Stimulated activated CD4-positive, alpha-beta T cell treated with anti-CD3 and anti-CD28 coated beads, TNF-alpha, amount 100 ng/mL, for 4 hours (primary cell): Measurements from ENCODE around the gene ING1.
"Not testable (repeated sequence)": the region's sequence is repeated elsewhere in the genome, so short reads cannot be mapped to it uniquely, and the experiment has no call there.

Experiments
- DNase-seq, 3 experiments: peaks; one replicate each; pipeline ENCODE4 v3.0.0-alpha.2; 2020; ENCODE audit warnings: low read depth in 3 of 3

Gene ING1, protein sequence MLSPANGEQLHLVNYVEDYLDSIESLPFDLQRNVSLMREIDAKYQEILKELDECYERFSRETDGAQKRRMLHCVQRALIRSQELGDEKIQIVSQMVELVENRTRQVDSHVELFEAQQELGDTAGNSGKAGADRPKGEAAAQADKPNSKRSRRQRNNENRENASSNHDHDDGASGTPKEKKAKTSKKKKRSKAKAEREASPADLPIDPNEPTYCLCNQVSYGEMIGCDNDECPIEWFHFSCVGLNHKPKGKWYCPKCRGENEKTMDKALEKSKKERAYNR

DNA sequence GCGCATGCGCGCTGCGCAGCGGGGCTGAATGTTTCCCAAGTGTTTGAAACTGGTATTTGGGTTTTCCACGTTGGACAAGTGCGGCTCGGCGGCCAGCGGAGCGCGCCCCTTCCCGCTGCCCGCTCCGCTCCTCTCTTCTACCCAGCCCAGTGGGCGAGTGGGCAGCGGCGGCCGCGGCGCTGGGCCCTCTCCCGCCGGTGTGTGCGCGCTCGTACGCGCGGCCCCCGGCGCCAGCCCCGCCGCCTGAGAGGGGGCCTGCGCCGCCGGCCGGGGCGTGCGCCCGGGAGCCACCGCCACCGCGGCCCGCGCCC is at the start of gene ING1:
ING1 (plus strand) TSS at position 59 of the 311 bp plus-strand sequence. CDS start 450 bp downstream, outside the sequence.
- no peak for DNase-seq

DNA sequence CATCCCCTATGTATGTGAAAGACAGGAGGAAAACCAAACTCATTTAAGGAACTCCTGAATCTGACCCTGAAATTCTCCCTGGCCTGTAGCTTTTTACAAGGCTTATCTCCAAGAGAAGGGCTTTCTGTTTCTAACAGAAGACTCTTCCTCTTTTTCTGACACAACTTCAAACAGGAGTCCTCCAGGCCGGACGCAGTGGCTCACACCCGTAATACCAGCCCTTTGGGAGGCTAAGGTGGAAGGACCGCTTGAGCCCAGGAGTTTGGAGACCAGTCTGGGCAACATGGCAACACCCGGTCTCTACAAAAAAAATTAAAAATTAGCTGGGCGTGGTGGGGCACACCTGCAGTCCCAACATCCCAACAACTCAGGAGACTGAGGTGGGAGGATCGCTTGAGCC is 49.5 kb upstream of the ING1 start:
- no peak for DNase-seq

DNA sequence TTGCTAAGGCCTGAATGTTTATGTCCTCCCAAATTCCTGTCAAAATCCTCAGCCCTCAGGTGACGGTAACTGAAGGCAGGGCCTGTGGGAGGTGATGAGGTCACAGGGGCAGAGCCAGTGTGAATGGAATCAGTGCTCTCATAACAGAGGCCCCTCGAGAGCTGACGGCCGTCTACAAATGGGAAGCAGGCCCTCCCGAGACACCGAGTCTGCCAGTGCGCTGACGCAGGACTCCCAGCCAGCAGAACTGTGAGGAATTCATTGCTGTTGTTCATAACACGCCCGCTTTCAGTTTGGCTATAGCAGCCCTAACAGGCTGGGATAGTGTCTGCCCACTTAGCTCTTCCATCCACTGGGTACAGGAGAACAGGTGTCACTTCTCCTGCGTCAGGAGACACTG is 48.8 kb upstream of the ING1 start:
- no peak for DNase-seq

DNA sequence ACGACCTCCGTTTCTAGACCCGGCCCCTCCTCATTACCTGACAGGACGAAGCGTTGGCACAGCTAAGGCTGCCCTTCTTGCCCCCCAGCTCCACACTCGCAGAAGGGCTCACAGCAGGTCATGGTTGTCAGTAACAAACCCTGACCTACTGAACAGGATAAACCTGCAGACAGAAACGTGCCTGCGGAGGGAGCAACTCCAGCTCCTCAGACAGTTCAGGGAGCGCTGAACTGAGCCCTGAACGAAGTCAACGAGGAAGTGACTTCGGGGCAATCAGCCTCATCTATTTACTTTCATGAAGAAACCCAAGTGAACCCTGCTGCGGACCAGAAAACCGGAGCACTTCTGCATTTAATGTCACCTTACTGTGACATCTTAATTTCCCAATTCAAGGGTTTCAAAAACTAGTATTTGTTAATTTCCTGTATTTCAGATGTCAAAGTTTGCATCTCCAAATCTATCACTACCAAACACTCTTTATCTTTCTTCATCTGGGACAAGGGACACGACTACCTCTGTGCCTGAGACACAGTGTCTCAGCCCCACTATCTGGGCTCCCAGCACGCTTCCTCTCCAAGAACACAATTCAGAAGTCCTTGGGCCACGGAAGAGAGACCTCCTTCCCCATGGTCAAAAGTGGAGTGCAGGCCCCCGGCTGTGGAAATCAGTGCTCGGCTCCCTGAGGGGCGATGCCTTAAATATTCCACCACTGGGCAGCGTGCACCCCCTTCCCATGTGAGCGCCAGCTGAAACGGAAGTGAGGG is 47.8 kb upstream of the ING1 start:
- DNase-seq: no peak

DNA sequence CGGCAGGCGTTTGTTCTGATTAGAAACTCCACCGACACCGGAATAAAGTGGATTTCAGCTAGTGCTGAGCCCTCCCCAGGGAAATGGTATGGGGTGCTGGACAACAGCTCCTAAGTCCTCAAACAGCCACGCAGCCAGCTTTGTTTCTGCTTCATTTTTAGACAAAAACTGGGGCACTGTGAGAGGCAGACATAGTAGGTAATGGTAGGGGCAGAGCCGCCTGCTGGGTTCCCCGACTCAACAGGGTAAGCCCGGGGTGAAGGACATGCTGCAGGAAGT is 47.3 kb upstream of the ING1 start:
- no peak for DNase-seq

DNA sequence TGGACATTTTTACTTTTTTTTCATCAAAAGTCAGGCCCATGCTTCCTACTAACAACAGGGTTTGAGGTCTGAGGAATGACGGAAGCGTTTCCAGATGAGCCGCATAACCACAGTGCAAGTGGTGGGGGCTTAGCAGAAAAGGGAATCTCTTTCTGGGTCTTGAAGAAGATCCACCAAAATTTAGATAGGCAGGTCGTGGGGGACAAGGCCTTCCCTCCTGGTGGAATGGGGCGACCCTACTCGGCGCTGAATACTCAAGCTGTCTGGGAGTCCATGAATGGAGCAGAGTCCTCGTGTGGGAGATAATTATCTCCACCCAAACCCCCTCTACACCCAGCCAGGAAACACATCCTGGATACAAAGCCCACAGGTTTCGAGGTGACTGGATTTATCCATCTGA is 44.5 kb upstream of the ING1 start:
- no peak for DNase-seq

DNA sequence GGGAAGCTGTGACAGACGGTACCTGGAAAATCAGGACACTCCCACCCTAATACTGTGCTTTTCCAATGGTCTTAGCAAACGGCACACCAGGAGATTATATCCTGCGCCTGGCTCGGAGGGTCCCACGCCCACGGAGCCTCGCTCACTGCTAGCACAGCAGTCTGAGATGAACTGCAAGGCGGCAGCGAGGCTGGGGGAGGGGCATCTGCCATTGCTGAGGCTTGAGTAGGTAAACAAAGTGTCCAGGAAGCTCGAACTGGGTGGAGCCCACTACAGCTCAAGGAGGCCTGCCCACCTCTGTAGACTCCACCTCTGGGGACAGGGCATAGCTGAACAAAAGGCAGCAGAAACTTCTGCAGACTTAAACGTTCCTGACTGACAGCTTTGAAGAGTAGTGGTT is 43.7 kb upstream of the ING1 start:
- DNase-seq: not testable (repeated sequence)

DNA sequence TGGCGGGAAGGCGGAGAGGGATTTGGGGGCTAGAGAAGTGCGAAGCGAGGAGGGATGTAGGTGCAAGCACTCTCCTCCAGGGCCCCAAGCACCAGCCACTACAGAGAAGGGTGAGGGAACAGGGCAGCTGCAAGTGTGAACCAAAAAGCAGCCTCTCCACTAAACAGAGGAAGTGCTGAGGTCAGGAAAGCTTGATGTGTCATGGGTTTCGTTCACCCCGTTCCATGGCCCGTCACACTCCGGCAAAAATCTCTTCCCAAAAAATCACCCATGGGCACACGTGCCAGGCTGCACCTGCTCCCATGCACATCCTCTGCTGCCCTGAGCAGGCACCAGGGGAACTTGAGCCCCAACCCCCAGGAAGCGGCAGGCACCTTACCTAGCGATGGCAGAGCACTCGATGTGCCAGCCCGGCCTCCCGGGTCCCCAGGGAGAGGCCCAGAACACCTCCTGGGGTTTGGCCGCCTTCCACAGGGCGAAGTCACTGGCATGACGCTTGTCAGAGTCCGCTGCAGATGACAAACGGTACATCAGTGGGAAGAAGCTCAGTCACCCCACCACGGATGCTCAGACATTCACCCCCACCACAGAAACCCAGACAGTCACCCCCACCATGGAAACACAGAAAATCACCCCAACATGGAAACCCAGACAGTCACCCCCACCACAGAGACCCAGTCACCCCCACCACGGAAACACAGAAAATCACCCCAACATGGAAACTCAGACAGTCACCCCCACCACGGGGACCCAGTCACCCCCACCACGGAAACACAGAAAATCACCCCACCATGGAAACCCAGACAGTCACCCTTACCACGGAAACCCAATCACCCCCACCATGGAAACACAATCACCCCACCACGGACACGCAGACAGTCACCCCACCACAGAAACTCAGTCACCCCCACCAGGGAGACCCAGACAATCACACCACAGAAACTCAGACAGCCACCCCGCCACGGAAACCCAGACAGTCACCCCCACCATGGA is 36.6 kb upstream of the ING1 start:
- DNase-seq: no peak

DNA sequence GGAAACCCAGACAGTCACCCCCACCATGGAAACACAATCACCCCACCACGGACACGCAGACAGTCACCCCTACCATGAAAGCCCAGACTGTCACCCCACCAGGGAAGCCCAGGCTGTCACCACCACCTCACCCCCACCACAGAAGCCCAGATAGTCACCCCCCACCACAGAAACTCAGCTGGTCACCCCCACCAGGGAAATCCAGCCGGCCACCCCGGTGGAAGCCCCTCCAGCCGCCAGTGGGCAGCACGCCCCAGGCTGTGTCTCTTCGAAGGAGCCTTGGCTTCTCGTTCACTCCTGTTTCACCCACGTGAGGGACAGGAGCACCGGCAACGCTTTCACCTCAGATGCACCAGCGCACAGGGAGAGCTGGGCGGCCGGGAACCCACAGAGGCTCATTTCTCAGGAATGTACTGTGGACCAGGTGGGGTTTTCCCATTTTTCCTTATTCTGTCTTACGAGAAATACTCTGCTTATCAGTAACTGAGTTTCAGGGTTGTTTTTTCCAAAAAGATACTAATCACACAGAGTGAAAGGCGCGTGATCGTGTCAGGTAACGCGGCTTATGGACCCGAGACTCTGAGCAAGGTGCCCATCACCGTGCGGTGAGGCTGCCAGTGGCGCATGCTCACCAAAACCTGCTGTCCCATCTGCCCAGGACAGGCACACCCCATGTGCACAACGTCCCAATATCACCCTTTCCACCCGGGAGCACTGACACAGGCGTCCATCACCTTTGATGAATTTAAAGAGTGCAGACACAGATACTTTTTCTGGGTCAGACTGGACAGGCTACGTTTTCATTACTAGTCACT is 35.6 kb upstream of the ING1 start:
- no peak for DNase-seq

DNA sequence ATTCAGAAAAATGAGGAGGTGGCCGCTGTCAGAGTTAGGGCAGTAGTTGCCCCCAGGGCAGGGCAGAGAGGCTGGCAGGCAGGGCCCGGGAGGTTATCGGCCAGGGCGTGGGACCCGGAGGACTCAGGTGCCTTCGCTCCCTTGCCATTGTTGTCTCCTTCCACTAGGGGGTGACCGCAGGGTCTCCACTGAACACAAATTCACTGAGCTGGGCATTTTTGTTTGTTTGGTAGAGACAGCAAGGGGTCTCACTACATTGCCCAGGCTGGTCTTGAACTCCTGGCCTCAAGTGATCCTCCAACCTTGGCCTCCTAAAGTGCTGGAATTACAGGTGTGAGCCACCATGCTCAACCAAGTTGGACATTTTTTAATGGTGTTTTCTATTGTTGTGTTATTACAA is 32.6 kb upstream of the ING1 start:
- no peak for DNase-seq

DNA sequence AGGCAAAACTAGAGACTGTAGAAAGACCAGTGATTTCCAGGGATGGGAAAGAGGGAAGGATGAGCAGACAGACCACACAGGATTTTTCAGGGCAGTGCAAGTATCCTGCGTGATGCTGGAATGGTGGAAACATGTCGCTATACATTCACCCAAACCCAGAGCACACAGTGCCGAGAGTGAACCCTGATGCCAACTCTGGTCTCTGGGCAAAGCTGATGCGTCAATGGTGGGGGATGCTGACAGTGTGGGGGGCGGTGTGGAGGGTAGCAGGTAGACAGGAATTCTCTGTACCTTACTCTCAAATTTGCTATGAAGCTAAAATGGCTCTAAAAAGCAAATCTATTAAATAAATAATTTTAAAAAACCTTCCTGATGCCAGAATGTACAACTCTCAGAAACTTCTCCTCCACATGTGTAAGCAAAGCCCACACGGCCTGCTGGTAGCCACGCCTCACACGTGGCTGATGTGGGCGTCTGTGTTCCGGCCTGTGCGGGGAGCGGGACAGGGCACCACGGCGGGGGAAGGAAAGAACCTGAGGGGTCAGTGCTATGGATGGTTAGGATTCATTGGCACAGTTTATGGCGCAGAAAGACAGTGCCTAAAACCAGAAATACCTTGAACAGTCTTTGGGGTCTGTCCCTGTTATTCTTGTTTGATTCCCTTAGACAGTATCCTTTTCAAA is 31.5 kb upstream of the ING1 start:
- no peak for DNase-seq

DNA sequence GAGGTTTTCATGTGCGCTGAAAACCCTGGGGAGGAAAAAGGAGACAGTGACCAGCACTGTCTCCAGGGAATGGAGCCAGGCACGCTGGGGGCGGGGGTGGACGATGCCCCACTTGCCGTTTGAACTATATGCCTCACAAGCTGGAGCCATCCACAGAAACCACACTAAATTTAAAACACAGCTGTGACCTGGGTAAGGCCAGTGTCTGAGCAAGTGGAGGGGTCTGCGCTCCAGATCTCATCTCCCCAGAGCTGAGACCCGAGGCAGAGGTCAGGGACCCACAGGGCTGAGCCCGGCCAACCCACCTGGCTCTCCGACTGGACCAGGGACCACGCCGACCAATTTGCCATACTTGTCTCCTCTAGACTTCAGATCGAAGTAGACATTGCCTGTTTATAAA is 30.8 kb upstream of the ING1 start:
- no peak for DNase-seq

DNA sequence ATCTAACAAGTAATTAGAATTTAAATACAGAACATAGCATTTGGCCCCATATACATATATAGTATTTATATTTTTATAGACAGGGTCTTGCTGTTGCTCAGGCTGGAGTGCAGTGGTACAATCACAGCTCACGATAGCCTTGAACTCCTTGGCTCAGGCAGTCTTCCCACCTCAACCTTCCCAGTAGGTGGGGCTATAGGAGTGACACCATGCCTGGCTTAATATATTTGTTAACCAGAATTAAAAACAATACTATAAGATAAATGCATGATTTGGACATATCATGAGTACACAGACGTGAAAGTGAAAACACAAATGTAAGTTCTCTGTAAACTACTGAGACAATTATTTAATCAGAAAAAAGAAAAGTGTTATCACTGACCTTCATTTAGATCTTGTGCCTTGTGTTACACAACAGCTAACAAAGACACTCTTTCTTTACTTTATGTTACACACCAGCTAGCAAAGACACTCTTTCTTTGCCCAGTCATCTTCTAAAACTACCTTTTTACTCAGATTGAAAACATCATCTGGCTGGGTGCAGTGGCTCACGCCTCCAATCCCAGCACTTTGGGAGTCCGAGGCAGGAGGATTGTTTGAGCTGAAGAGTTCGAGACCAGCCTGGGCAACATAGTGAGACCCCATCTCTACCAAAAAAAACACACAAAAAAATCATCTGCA is 30.2 kb upstream of the ING1 start:
- no peak for DNase-seq

DNA sequence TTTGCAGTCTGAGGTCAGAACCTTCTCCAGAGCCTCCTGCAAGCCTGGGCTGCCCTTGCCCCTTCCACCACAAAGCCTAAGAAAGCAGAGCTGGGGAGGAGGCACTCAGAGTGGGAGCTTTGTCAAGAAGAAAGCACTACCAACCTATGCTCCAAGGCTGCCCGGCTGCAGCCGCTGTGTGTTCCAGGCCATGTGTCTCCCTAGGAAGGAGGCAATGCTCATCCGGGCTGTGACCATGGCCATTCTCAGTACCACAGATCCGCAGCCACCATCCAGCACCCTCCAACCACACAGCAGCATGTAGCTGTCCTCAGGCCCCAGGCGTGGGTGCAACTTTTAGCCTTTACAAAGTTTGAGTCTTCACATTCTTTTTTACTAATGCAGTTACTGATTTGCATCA is 29.6 kb upstream of the ING1 start:
- DNase-seq: no peak

DNA sequence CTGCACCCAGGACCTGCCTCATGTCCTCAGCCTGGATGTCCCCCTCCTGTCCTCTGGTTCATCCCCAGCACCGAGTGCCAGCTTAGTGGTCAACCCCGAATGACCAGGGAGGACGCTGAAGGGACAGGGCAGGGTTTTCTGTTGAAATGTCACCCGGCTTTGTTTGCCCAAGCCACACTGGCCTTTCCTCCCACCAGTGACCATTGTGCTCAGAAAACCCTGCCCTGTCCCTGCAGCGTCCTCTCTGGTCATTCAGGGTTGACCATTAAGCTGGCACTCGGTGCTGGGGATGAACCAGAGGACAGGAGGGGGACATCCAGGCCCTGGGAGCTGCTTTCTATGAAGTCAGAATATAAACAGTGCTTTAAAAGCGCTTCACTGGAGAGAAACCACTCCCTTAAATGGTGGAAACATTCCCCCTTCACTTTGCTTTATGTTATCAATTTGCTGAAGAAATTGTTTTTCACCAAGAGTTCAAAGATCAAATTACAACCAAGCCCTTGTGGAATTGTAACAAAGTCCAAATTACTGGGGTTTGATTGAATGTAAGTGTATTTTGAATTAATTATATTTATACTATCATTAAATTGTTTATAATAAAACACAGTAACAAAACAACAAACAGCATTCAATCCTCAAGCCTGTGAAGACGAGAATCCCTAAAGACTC is 29.0 kb upstream of the ING1 start:
- no peak for DNase-seq

DNA sequence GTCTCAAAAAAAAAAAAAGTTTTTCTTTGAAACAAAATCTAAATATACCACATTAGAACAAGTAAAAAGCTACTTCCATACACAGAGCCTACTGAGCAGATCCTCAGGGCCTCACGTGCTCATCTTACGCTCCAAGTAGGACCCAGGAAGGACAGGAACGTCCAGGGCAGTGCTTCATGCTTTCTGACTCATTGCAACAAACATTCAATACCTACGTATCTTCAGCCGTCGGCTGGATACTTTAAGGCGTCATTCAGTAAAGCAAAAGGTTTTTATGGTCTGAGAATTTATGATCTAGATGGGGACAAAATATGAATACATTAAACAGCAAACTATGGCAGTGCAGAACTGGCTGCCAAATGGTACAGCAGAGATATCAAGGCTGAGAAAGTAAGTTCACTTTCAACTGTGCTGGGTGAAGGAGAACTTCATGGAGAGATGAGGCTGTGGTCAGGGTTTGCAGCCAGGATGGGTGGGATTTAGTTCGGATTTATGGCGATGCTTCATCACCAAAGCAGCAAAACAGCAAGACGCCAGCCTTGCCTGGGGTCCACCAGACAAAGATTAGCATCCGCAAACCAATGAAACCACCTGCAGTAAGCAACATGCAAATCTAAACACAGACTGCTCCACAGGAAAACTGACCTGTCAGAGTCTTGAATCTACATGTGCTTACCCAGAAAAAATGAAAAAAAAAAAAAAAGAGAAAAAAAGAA is 28.0 kb upstream of the ING1 start:
- DNase-seq: no peak

DNA sequence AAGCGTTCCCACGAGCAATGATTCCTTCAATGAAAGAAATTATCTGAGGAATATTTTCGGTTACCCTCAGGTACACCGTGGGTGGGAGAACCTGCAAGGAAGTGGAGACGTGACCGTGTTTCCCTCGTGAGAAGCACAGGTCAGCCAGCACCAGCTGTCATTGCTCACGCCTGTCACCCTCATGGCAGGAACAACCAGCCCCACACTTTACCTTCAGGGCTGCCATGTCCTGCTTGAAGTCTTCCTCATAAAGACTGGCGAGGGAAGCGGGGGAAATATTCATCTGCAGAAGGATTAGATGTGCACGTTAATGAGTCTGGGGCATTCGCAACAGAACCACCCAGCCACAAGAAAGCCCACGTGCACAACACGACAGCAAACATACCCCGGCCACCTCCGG is 25.8 kb upstream of the ING1 start:
- DNase-seq: no peak

DNA sequence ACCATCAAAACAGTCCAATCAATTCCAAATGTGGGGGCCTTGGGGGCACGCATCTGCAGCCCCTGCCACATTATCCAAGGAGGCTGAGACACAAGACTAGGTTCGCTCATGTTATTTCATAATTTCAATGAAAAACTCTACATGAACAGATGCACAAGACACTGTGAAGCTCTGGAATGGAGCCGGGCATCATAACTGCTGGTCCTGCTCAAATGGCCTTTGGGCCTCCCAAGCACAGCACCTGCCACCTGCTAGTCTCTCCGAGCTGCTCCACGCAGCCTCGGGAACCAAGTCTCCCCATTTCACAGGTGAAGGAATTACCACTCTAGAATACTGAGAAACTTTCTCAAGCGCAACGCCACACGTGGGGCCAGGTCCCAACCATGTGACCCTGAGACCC is 24.5 kb upstream of the ING1 start:
- no peak for DNase-seq

DNA sequence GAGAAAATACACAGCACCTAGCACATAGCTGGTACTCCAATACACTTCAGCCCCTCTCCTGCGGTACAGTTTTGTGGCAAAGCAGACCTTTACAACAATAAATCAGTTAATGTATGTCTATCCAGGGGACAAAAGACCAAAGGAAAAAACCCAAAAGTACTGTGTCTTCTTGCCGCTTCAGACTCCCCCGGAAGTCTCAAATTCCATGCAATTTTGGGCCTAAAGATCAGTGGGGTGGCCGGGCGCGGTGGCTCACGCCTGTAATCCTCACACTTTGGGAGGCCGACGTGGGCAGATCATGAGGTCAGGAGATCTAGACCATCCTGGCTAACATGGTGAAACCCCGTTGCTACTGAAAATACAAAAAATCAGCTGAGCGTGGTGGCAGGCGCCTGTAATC is 23.8 kb upstream of the ING1 start:
- no peak for DNase-seq

DNA sequence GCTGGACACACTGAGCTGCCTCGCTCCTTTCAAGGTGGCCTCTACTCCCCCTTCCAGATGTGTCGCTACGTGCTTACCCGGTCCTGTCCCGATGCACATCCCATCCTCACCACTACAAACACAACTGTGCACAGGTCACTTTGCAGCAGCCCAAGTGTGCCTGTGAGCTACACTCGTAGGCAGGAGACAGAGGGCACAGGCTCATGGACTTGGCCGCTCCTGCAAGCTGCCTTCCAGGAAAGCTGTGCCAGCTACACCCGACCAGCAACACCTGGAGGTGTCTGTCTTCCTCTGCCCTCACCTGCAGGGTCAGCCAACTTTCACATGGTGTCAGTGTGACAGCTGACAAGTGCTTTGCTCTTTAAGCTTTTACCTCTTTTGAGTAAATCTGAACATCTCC is 23.0 kb upstream of the ING1 start:
- no peak for DNase-seq
